OCI-LY1 (cell line): Measurements from ENCODE around the gene STX12.

Experiments used
- H2AFZ ChIP-seq: fragments of 200-600 bp; sonication (generic), shearing (Covaris generic); 2 replicates; pipeline ENCODE4 v1.6.0; 2014; ENCODE audit warnings: antibody characterized with exemption, mild to moderate bottlenecking, low read length
- H3F3A ChIP-seq: fragments of 200-600 bp; sonication (generic), shearing (Covaris generic); 2 replicates; pipeline ENCODE4 v1.6.0; 2014; ENCODE audit warnings: mild to moderate bottlenecking, antibody characterized with exemption, low read length, moderate library complexity; ENCODE audit not compliant: insufficient read depth
- H3K27ac ChIP-seq: fragments of 200-600 bp; sonication (generic); 2 replicates; pipeline ENCODE4 v1.5.1; 2014; ENCODE audit warnings: low read length, mixed run types, mild to moderate bottlenecking, low read depth; ENCODE audit not compliant: poor library complexity, severe bottlenecking
- H3K27me3 ChIP-seq: fragments of 200-600 bp; sonication (generic); 2 replicates; pipeline ENCODE4 v1.6.0; 2014; ENCODE audit warnings: antibody characterized with exemption, mild to moderate bottlenecking, low read length, moderate library complexity; ENCODE audit not compliant: insufficient read depth
- H3K36me3 ChIP-seq: fragments of 200-600 bp; sonication (generic); 2 replicates; pipeline ENCODE4 v1.6.1; 2014; ENCODE audit warnings: mild to moderate bottlenecking, antibody characterized with exemption, low read length, moderate library complexity, mixed read lengths; ENCODE audit not compliant: insufficient read depth
- H3K4me1 ChIP-seq: fragments of 200-600 bp; sonication (generic); 2 replicates; pipeline ENCODE4 v1.5.1; 2014; ENCODE audit warnings: mild to moderate bottlenecking, low read length, moderate library complexity; ENCODE audit not compliant: insufficient read depth, severe bottlenecking
- H3K4me2 ChIP-seq: fragments of 200-600 bp; sonication (generic), shearing (Covaris generic); 2 replicates; pipeline ENCODE4 v1.6.1; 2014; ENCODE audit warnings: low read length
- H3K4me3 ChIP-seq: fragments of 200-600 bp; sonication (generic); 2 replicates; pipeline ENCODE4 v1.5.1; 2014; ENCODE audit warnings: low read length, low read depth, mild to moderate bottlenecking, mixed read lengths; ENCODE audit not compliant: poor library complexity, severe bottlenecking
- H3K79me2 ChIP-seq: fragments of 200-600 bp; shearing (Covaris generic); 2 replicates; pipeline ENCODE4 v1.6.1; 2016; ENCODE audit warnings: mixed run types, low read length, mixed read lengths; ENCODE audit not compliant: insufficient read depth
- H3K9ac ChIP-seq: fragments of 200-600 bp; sonication (generic), shearing (Covaris generic); 2 replicates; pipeline ENCODE4 v1.6.1; 2014; ENCODE audit warnings: mild to moderate bottlenecking, low read length, mixed read lengths
- H3K9me2 ChIP-seq: fragments of 200-600 bp; sonication (generic), shearing (Covaris generic); 2 replicates; pipeline ENCODE4 v1.6.1; 2014; ENCODE audit warnings: low read depth, mild to moderate bottlenecking, low read length, mixed read lengths
- H3K9me3 ChIP-seq: fragments of 200-600 bp; shearing (Covaris generic); 2 replicates; pipeline ENCODE4 v1.6.1; 2014; ENCODE audit warnings: low read length, mixed read lengths
- H4K20me1 ChIP-seq: fragments of 200-600 bp; sonication (generic), shearing (Covaris generic); 2 replicates; pipeline ENCODE4 v1.6.0; 2016; ENCODE audit warnings: mild to moderate bottlenecking, low read length; ENCODE audit not compliant: insufficient read depth
- EZH2 ChIP-seq: fragments of 200-600 bp; sonication (generic), shearing (Covaris generic); IDR thresholded peaks from 2 replicates; pipeline ENCODE4 v1.8.0; 2017; ENCODE audit warnings: borderline replicate concordance, mixed run types, mild to moderate bottlenecking, antibody characterized with exemption, low read length, moderate library complexity, mixed read lengths
- TF ChIP-seq, protein P1 (sequence below): fragments of 200-600 bp; sonication (generic), shearing (Covaris generic); IDR thresholded peaks from 2 replicates; pipeline ENCODE4 v1.5.1; 2017; ENCODE audit warnings: mild to moderate bottlenecking, antibody characterized with exemption, low read length, moderate library complexity, mixed read lengths

The STX12 gene

GRCh38 chr1:27864264-27864895 lies 91.4 kb downstream of the STX12 start:
- no peak overlapping the region for H2AFZ ChIP-seq
- H3K4me2 ChIP-seq = no peak overlapping the region

DNA sequence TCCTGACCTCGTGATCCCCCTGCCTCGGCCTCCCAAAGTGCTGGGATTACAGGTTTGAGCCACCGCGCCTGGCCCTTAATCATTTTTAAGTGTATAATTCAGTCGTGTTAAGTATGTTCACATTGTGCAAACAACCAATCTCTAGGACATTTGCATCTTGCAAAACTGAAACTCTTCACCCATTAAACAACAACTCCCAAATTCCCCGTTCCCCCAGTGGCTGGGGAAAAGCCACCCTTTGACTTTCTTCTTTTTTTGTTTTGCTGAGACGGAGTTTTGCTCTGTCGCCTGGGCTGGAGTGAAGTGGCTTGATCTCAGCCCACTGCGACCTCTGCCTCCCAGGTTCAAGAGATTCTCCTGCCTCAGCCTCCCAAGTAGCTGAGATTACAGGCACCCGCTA lies 92.8 kb downstream of the STX12 start:
- no peaks in the 10 kb centered on the region for H3F3A ChIP-seq
- H4K20me1 ChIP-seq = no peaks in the 10 kb centered on the region
- no peak overlapping the region for H3K4me2 ChIP-seq
- peaks cover 46% of the 10 kb centered on the region for H3K4me1 ChIP-seq
- no peaks in the 10 kb centered on the region for H3K9me3 ChIP-seq
- H3K4me3 ChIP-seq = no peak overlapping the region
- H2AFZ ChIP-seq = no peak overlapping the region
- no peak overlapping the region for H3K9ac ChIP-seq
- H3K79me2 ChIP-seq = no peaks in the 10 kb centered on the region
- no peak overlapping the region for H3K27ac ChIP-seq
- no peaks in the 10 kb centered on the region for H3K27me3 ChIP-seq
- H3K9me2 ChIP-seq = no peaks in the 10 kb centered on the region
- H3K36me3 ChIP-seq = no peaks in the 10 kb centered on the region
- no peak for TF ChIP-seq EZH2

More at GRCh38 chr1:27864264-27864895, 91.4 kb downstream of the STX12 start:
- H3K27ac ChIP-seq = no peak overlapping the region
- H3K9ac ChIP-seq = no peak overlapping the region
- TF ChIP-seq EZH2 = no peak
- TF ChIP-seq, protein P1, sequence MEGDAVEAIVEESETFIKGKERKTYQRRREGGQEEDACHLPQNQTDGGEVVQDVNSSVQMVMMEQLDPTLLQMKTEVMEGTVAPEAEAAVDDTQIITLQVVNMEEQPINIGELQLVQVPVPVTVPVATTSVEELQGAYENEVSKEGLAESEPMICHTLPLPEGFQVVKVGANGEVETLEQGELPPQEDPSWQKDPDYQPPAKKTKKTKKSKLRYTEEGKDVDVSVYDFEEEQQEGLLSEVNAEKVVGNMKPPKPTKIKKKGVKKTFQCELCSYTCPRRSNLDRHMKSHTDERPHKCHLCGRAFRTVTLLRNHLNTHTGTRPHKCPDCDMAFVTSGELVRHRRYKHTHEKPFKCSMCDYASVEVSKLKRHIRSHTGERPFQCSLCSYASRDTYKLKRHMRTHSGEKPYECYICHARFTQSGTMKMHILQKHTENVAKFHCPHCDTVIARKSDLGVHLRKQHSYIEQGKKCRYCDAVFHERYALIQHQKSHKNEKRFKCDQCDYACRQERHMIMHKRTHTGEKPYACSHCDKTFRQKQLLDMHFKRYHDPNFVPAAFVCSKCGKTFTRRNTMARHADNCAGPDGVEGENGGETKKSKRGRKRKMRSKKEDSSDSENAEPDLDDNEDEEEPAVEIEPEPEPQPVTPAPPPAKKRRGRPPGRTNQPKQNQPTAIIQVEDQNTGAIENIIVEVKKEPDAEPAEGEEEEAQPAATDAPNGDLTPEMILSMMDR = no peak
- peaks cover 39% of the 10 kb centered on the region for H3K4me1 ChIP-seq
- H3F3A ChIP-seq = no peaks in the 10 kb centered on the region
- no peaks in the 10 kb centered on the region for H3K9me2 ChIP-seq
- H3K27me3 ChIP-seq = no peaks in the 10 kb centered on the region
- H3K36me3 ChIP-seq = no peaks in the 10 kb centered on the region
- no peak overlapping the region for H3K4me3 ChIP-seq
- H4K20me1 ChIP-seq = no peaks in the 10 kb centered on the region
- H3K79me2 ChIP-seq = no peaks in the 10 kb centered on the region
- H3K9me3 ChIP-seq = no peaks in the 10 kb centered on the region

DNA sequence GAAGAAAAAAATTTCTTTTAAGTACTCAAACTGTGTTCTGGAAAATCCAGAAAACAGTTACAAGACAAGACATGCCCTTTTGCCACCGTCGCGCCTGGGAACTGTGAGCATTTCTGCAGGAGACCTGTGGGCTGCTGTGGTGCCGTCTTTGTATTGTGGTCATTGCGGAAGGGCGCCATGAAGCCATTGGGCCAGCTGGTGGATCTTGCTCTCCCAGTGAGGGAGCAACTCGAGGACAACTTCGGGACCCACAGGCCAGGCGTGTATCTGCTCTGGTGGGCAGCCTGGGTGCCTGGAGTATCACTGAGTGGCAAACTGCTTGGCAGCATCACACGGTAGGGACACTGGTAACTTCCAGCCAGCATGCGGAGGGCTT lies 95.5 kb downstream of the STX12 start:
- Histone ChIP-seq H3K79me2 (no peaks in the 10 kb centered on the region), H3K9ac (peak overlapping the region; percentile 24; the same call in 1 of the 2 replicates), H3K36me3 (no peaks in the 10 kb centered on the region), H3K27ac (peak overlapping the region; percentile 70), H3K9me3 (no peaks in the 10 kb centered on the region), H3F3A (no peaks in the 10 kb centered on the region), H3K4me1 (peaks cover 53% of the 10 kb centered on the region), H3K4me2 (peak overlapping the region; percentile 61), H3K4me3 (peak overlapping the region; percentile 40), H3K9me2 (no peaks in the 10 kb centered on the region), H4K20me1 (no peaks in the 10 kb centered on the region), H2AFZ (no peak overlapping the region), H3K27me3 (no peaks in the 10 kb centered on the region)
- TF ChIP-seq EZH2 = no peak
- TF ChIP-seq, protein P1 = no peak
